T-helper 2 cell treated with Interferon-gamma antibody and Interleukin-4, amounts not matched to agents 100 ng/mL and 5 ng/mL, for 36 hours (primary cell): ENCODE results near the gene PRKCB. TPM values are rescaled to one million over a fixed set of nuclear protein-coding genes. Genes with fewer than 3 reads are reported as not detected.
"Not testable (repeated sequence)": the region's sequence is repeated elsewhere in the genome, so short reads cannot be mapped to it uniquely, and the experiment has no call there.

Experiments used
- intact Hi-C: fragments of 100-400 bp; cut with micrococcal nuclease; formaldehyde crosslinking; loops from one replicate; pipeline ENCODE4 v1.15.1; 2023
- total RNA-seq: library from RNA; stranded (reverse); gene quantifications from 2 replicates; pipeline ENCODE4 v1.2.3, GENCODE V29; 2022

The PRKCB gene
- total RNA-seq, 1 donor from 2014 or later, result 71.9 TPM

DNA sequence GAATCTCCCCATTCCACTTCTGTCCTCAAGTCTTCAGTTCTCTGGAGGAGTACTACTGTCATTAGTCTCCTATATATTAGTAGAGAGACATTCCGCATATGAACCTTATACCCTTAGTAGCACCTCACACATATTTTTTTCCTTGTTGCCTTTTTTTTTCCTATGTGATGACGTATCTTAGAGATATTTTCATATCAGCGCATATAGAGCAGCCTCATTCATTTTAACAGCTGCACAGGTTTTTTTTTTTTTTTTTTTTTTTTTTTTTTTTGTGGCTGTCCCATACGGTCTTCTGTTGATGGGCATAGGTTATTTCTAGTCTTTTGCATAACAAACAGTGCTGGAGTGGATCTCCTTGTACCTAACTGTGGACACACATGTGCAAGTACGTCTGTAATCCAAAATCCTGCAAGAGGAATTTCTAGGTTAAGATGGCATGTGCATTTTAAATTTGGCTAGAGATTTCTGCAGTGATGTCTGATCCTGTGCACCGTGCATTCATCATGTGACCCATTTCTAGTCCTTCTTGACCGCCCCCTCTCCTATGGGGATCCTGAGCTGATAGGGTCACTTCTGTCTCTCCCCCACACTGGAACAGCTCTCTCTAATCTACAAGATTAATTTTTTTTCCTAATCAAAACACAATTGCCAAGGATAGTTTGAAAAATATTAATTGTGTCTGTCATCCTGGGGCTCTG lies 64.8 kb downstream of the PRKCB start:
- intact Hi-C loops, result no loop called here

DNA sequence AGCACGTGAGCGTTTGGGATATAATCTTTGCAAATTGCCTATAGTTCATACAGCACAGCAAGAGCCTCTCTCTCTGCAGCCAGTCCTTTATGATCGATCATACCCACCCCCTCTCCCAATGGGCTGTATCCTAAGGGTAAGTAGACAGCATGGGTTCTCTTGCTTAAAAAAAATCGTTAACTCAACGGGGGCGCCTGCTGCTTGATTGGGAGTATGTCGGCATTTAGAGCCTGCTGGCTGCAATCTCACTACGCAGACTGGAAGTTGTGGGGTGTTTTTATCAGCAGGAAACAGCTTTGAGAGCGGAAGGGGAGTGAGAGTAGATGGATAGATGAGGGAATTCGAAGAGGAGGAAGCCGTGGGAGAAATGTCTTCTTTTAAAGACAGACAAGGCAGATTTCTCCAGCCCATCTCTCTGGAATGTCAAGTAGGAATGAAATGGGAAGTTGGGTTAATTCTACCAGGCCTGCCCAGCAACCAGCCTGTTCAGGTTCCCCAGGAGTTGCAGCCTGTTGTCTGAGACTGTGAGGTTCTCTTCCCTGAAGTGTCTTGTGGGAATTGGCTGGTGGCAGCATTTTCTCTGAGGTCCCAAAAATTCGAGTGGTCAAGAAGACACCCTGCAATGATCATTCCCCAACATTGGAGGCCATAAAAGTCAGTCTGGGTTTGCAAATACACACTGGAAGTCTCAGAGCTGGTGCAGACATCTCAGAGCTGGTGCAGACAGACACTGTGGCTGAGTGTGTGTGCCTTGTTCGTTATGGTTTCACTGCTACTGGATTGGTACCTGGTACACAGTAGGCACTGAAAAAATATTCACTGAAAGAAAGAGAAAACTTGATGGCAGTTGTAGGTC lies 65.6 kb downstream of the PRKCB start:
- intact Hi-C loops, result no loop called here

DNA sequence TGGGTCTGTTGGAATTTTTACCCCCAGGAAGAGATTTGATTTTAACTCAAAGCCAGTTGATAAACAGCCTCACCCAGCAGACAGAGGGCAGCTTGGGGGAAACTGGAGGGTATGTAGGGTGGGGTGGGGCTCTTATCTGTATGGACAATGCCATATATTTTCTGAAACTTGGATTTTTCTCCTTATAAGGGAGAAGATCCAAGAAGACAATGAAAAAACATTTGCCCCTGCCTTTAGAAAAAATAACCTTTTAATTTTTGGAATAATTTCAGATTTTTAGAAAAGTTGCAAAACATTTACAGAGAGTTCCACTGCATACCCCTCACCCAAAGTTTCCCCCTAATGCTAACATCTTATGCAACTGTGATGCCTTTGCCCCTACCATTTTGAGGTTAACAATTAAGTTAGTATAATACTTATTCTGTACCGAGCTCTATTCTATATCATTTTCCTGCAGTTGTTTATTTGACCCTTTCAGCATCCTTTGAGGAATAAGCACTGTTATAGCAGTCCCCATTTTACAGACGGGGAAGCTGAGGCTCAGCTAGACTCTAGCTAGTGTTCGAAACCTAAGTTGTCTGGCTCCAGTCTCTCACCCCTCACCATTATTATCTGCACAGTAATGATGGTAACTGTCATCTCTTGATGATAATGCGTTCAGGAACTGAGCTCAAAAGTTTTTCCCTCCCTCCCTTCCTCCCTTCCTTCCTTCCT lies 66.4 kb downstream of the PRKCB start:
- intact Hi-C loops, result no loop called here

DNA sequence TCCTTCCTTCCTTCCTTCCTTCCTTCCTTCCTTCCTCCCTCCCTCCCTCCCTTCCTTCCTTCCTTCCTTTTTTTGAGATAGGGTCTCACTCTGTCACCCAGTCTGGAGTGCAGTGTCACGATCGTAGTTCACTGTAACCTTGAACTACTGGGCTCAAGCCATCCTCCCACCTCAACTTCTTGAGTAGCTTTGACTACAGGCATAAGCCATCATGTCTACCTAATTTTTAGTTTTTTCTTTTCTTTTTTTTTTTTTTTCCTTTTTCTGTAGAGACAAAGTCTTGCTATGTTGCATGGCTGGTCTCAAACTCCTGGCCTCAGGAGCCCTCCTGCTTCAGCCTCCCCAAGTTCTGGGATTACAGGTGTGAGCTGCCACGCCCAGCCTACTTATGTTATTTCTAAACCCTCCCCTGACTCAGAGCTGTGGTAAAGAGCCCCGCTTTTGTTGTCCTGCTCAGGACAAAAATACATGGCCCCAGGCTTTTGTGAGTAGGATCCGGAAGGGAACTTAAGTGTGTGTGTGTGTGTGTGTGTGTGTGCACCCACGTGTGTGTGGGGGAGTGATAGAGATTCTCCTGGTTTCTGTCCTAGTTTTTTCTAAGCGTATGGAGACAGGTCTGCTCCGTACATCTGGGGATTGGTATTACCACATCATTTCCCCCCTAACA lies 67.1 kb downstream of the PRKCB start:
- intact Hi-C loops, result no loop called here

DNA sequence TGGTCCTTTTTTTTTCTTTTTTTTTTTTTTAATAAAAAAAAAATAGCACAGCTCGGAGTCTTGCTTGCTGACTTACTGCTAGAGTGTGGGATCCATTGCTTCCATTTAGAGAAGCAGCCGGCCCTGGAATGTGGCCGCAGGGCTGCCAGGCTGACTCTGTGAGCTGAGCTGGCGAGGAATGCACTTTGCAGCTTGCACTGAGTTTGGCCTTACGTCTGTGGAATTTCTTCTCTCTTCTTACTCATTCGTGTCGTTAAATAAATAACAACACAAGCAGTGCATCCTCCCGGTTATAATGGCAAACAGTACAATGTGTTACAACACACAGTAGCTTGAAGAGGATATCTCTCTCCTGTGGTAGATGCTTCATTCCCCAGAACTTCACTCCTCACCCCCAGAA lies 69.2 kb downstream of the PRKCB start:
- intact Hi-C loops, result no loop called here

DNA sequence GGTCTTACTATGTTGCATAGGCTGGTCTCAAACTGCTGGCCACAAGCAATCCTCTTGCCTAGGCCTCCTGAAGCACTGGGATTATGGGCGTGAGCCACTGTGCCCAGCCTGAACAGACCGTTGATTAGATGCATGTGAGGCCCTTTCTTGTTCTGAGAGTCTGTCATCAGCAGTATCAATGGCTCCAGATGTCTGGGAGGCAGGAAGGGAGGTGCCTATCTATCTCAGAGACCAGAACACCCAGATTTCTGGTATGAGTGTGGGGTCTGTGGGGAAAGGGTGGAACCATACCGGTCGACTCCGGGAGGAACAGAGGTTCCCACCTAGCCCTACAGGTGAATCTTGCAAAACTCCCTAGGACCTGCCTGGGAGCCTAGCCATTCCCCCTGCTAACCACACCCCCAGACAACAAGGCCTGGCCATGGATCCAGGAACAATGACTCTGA lies 71.7 kb downstream of the PRKCB start:
- intact Hi-C loops, result no loop called here

DNA sequence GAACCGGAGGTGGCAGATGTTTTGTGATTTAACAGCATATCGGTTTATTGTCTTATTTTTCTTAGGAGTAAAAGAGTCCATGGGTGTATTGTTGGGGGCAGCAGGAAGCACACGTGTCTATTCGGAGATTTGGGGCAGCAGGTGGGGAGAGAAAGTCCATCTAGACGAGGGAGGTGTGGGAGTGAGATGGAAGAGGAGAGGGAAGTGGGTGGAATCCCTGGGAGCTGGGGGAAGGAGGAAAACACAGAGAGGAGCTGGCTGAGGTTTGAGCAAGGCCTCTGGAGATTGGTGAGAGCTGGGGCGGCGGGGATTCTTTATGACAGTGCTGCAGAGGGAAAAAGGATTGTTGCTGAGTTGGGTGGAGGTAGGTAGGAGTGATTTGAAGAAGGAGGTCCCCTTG lies 72.1 kb downstream of the PRKCB start:
- intact Hi-C loops, result no loop called here

DNA sequence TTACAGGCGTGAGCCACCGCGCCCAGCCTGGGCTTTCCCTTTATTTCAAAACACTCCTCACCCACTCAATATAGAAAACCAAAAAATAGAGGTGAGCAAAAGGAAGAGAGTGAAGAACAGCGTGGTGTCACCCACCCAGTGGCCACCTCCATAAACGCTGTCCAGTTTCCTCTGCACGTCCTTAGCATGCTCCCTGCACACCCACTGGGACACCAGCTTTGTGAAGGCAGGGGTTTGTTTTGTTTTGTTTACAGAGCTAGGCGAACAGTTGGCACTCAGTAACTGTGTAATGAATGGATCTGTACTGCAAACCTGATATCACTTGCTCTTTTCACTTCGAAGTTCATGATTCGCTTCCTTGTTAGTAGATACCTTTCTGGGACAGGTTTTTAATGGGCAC lies 73.0 kb downstream of the PRKCB start:
- intact Hi-C loops, result no loop called here

DNA sequence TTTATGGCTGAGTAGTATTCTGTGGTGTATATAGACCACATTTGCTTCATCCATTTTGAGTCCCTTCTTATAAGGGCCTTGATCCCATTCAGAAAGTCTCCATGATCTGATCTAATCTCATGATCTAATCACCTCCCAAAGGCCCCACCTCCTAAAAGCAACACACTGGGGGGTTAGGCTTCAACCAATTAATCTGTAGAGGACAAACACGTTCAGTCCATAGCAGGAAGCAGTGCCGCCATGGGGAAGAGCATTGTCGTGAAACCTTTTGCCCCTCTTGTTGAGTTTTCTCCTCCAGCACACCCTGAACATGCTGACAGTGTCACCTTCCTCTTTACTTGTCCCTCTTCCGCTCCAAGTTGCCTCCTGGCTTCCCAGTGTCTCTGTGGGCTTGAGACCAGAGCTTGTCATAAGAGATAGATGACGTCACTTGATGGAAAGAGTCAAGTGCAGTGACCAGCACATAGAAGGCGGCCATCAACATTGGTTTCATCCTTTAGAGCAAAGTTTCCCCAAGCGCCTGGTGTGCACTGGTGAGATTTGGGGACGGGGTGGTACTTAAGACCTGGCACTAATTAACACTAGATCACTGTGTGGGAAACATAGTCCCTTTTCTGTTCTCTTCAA lies 74.1 kb downstream of the PRKCB start:
- intact Hi-C loops, result no loop called here

DNA sequence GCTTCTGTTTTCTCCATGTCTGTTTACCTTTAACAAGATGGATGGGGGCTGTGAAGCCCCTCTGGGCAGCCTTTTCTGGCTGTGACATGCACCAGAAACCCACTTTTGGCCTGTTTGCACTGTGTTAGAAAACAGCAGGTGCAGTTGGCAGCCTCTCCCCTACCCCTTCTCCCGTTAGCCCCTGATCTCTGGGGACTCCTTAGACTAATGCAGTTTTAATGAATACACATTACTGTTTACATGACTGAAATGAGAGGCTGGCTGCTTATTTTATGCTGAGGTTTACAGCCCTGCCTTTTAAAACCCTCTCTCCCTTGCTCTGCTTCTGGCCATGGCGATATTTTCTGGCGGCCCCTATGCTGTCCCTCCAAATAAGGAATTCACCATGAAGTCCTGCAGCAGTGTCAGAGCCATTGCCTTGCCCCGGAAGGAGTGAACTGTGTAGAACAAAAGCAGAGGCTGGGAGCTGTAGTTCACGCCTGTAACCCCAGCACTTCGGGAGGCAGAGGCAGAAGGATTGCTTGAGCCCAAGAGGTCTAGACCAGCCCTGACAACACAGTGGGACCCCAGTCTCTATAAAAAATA lies 79.3 kb downstream of the PRKCB start:
- intact Hi-C loops, result no loop called here

DNA sequence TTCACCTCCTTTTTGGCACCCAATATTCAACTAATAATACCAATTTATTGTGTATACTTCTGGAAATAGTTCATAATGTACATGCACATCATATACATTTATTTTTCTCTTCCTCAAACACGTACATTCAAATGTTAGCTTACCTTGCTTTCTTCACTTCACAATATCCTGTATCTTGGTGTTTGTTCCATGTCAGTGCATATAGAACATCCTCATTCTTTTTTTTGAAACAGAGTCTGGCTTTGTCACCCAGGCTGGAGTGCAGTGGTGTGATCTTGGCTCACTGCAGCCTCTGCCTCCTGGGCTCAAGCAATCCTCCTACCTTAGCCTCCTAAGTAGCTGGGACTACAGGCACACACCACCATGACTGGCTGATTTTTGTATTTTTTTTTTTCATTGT lies 80.8 kb downstream of the PRKCB start:
- intact Hi-C loops, result not testable (repeated sequence)

DNA sequence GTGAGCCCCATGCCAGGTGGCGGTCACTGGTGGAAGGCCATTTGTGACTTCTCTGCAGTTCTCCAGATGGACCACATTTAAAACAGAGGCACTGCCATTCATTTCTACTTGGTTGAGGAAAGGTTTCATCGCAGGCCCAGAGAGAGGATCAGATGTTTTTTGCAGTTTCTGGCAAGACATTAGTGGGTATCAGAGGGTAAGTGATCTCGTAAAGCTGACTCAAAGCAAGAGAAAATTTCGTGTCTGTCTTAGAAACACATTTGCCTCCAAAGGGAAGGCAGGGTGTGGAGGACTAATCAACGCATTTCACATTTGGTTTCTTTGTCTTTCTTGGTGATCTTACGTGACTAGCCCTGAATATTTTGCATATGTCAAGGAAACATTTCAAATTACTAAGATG lies 81.8 kb downstream of the PRKCB start:
- intact Hi-C loops, result no loop called here

DNA sequence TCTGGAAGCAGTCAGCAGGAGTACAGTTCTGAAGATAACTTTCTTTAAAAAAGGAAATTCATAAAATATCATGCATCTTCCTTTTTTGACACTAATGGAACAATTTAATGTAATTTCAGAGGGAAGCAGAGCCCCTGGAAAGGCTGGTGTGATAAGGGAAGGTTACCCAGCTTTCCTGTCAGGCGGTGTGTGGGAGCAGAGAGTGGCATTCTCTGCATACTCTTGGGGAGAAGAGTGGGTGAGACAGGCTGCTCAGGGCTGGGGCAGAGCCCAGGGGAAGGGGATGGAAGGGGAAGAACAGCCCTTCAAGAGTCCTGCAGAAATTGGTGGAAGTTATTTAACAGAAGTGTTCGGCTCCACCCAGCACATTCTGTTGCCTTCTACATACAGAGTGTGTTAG lies 84.7 kb downstream of the PRKCB start:
- intact Hi-C loops, result no loop called here

DNA sequence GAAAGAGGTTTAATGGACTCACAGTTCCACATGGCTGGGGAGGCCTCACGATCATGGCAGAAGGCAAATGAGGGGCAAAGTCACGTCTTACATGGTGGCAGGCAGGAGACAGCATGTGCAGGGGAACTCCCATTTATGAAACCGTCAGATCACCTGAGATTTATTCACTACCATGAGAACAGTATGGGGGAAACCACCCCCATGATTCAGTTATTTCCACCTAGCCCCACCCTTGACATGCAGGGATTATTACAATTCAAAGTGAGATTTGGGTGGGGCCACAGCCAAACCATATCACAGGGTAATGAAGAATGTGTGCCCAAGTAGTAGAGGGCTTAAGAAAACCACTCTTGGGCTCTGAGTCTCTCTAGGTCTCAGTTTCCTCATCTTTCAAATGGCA lies 85.1 kb downstream of the PRKCB start:
- intact Hi-C loops, result no loop called here

DNA sequence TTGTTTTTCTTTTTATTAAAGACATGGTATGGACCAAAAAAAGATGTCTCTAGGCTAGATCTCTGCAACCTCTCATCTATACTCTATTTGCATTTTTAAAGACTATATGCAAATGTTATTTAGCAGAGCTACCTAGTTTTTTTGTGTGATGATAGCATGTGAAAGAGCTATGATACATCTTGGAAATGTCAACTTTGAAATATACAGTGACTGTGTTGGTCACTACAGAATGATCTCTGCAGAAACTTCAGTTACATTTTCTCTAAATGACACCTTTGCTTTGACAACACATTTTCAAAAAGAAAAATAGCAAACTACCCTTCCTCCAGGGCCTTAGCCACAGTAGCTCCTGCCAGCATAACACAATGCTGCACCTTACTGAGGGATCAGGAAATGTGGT lies 86.6 kb downstream of the PRKCB start:
- intact Hi-C loops, result no loop called here

DNA sequence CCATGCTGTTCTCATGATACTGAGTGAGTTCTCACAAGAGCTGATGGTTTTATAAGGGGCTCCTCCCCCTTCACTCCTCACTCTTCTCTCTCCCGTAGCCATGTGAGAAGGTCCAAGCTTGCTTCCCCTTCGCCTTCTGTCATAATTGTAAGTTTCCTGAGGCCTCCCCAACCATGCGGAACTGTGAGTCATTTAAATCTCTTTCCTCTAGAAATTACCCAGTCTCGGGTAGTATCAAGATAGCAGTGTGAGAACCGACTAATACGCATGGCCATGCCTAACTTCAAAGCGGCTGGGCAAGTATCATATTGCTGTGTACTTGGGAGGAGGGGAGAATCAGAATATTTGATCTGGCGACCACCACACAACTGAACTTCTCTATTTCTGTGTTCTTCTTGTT lies 88.3 kb downstream of the PRKCB start:
- intact Hi-C loops, result no loop called here

DNA sequence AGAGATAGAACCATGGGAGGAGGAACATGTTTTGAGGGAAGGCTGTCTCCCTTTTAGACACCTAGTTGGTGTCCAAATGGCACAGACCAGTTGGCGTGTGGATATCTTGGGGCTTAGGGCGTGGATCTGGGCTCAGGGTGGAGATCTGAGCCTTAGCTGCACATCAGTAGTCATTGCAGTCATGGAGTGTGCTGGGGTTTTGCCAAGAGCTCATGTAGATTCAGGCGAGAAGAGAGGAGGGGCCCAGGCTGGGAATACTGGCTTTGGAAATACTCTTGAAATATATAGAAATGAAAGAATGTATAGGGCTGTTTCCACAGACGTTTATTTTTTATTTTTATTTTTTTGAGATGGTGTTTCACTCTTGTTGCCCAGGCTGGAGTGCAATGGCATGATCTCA lies 92.0 kb downstream of the PRKCB start:
- intact Hi-C loops, result no loop called here

DNA sequence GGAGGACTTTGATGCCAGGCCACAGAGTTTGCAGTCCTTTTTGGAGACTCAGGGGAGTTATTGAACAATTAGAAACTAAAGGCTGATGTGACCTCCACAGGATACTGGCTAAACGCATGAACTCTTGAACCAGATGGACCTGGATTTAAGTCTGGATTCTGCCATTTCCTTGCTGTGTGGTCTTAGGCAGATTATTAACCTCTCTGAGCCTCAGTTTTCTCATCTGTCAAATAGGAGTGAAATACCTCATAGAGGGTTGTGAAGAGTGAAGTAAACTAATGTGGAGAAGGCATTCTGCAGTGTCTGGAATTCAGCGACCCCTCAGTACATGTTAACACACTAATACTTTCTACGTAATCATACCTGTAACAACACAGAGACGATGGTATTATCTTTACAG lies 93.5 kb downstream of the PRKCB start:
- intact Hi-C loops, result no loop called here

DNA sequence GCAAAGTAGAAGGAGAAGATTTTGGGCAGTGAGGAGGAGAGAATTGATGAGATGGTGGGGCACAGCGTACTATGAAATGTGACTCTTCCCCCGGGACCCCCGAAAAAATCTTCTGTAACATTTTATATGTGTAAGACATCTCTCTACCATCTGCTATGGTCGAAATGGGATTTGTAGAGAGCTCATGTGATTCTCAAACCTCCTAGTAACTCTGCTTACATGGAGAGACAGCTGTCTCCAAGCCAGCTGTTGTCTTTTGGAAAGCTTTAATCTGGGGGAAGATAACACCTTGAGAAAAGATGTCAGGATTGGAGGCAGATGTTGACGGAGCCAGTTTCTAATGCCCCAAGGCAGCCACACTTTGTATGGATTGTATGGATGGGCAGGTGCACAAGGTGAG lies 94.1 kb downstream of the PRKCB start:
- intact Hi-C loops, result no loop called here

DNA sequence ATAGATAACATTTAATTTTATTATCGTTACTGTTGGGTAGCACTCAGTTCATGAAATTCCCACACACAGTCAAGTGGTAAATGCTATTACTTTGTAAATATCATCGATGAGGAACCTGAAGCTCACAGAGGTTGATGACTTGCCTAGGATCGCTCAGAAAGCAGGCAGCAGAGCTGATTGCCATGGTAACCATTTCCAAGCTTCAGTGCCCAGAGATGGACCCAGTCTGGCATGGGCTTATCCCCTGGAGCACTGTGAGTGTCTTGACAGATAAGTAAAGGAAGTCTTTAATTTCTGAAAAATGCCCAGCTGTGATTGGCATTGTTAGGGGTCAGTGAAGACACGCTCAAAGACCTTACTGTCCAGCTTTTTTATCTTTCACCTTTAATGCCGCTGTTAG lies 95.0 kb downstream of the PRKCB start:
- intact Hi-C loops, result no loop called here

DNA sequence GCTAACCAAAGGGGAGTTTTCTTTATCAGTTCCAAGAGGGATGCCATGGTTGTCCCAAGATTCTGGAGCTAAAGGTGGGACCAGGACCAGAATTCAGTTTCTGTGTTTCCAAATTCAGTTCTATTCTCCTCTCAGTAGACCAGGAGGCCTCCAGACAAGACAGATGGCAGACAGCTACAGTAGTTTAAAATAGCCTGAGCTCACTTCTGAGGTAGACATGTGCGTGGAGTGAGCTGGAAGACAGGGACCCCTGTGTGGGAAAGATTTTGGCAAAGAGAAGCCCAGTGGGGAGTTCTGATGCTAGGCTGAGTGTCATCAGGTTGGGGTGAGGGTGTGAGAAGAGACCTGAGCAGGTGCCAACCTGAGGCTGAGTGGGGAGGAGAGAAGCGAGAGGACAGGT lies 95.4 kb downstream of the PRKCB start:
- intact Hi-C loops, result no loop called here
